Erythroblast (primary cell): ENCODE data around the gene TMEM81.

Experiments used
- GATA1 ChIP-seq: IDR thresholded peaks from 2 replicates; pipeline ENCODE4 v1.6.1; 2011; ENCODE audit warnings: low read depth, mild to moderate bottlenecking, control low read depth, low read length, moderate library complexity
- POLR2A ChIP-seq: IDR thresholded peaks from 2 replicates; pipeline ENCODE4 v1.6.1; 2011; ENCODE audit warnings: mild to moderate bottlenecking, low read length

GRCh38 chr1:205077934-205078311, 6.3 kb downstream of the TMEM81 start:
- TF ChIP-seq POLR2A = no peak
- no peak for TF ChIP-seq GATA1
